GM19351 (cell line): ENCODE data around the gene HPCA.

Experiments
- ATAC-seq: cut with Tn5 transposase; IDR thresholded peaks from one replicate; pipeline ENCODE4 v1.9.1; 2021; ENCODE audit warnings: mild to moderate bottlenecking, moderate library complexity; ENCODE audit not compliant: unreplicated experiment

HPCA gene

GRCh38 chr1:32870615-32871363, 15.5 kb upstream of the HPCA start, which contains the start of gene FNDC5:
Gene FNDC5 (minus strand): TSS chr1:32870912.
- ATAC-seq: no peak

DNA sequence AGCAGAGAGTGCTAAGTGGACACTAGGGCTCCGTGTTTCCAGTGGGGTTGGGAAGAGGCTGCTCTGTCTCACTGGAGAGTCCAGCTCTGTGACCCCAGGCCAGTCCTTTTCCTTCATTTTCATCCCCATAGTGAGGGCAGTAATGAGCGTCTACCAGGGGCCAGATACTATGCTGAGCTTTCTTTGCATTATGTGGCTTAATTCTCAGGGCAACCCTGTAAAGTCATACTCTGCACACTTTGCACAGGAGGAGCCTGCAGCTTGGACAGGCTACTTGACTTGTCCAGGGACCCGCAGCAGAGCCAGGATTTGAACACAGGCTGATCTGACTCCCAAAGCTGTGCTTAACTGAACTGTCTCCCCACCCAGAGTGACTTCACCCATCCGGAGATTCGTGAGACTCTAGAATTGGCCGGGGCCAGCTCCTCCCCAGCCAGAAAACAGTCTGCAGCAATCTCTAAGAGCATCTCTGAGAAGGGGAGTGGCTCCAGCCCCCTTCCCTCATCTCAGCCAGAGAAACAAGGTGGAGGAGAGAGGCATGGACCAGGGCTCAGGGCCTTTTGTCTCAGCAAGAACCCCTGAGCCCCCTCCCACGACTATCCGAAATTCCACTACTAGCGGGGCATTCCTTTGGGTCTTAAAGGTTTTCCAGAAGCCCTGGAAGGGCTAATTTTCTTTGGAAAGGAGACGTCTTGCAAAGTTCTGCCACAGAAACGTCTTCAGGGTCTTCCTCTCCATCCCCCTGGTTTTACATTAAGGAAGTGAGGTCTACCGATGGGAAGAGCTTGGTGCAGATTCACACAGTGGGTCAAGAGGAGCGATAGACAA, 14.7 kb upstream of the HPCA start:
- ATAC-seq: no peak

- ATAC-seq: no peak
Observed at GRCh38 chr1:32872192-32872460, 14.2 kb upstream of the HPCA start.

DNA sequence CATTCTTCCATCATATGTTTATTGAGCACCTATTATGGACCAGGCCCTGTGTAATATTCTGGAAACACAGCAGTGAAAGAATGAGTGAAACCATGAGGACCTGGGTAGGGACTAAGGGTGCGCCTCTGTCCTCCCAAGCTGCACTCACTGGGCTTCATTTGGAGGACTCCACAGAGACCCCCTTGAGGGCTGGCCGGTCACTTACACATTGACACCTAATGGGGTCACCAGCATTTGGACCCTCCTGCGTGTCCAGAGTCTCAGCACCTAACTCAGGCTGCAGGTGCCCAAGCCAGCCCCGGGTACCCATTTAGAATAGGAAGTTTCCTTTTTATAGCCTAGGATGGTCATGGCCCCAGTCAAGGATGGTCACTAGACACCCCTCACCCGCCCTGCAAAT, 12.8 kb upstream of the HPCA start:
- ATAC-seq: no peak

- ATAC-seq: no peak
Observed at GRCh38 chr1:32874860-32875752, 11.2 kb upstream of the HPCA start.

DNA sequence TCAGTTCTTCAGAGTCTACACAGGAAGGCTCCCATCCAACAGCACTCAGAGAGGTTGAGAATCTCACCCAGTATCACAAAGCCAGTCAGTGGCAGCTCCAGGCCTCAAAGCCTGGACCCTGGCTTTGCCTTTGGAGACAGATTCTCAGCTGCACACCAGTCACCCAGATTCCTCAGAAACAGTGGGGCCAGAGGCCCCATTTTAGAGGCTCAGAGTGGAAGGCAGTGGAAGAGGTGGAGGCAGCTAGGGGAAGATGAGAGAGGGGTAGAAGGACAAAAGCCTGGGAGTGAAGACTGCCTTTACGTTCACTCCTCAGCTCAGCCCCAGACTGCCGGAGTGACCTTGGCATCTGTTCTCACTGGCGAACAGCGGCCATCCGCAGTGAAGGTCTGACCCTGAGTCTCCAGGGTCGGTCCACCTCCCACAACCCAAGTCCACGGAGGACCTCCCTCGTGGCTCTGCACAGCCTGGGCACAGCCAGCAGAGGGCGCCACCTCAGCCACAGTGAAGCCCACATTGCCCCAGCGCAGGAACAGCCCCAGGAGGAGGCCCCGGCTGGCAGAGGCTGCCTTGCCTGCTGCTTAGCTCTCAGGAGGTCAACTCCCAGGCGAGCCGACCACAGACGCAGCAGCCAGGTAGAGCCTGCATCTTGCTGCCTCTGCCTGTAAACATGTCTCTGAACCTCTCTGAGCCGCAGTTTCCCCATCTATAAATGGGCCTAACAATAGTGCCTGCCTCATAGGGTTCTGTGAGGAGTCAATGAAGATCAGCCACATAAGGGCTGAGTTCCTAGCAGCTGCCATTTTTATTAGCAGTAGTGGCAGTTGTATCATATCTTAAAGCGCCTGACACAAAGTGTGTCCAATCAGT, 9.7 kb upstream of the HPCA start:
- no peak for ATAC-seq

- ATAC-seq: no peak
Observed at GRCh38 chr1:32877211-32878110, 8.8 kb upstream of the HPCA start.

DNA sequence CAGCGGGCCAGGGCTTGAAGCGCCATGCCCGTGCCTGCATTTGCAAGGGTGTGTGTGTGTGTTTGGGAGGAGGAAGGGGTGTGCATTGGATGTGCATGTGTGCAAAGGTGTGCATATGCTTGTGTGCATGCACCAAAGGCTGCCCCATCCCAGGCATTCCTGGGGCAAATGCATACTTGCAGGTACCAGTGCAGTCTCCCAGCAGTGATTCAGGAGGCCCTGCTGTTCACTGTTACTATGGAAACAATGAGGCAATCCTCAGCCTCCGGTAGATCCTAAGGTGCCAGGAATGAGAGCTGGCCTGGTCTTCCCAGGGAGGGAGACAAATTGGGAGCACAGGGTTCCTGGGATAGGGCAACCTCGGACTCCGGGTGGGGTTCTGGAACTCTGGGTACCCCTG, 8.1 kb upstream of the HPCA start:
- no peak for ATAC-seq

- ATAC-seq: no peak
Observed at GRCh38 chr1:32878637-32879041, 7.7 kb upstream of the HPCA start.

DNA sequence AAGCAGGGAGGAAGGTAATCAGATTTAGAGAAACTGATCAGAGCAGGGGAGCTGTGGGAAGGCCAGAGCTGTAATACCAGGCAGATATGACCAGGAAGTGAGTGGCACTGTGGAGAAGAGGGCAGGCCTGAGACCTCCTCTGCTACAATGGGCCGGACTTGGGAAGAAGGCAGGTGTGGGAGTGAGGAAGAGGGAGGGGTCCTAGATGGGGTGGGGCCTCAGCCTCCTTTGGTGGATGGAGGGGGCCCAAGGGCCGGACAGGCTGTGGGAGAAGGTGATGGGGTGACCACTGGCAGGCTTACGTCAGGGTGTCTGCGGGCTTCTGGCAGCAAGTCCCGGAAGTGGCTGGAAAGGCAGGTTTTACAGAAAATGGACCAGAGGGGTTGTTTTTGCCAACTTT, 5.0 kb upstream of the HPCA start:
- ATAC-seq: no peak

- no peak for ATAC-seq
Observed at GRCh38 chr1:32881871-32882850, 4.1 kb upstream of the HPCA start.

DNA sequence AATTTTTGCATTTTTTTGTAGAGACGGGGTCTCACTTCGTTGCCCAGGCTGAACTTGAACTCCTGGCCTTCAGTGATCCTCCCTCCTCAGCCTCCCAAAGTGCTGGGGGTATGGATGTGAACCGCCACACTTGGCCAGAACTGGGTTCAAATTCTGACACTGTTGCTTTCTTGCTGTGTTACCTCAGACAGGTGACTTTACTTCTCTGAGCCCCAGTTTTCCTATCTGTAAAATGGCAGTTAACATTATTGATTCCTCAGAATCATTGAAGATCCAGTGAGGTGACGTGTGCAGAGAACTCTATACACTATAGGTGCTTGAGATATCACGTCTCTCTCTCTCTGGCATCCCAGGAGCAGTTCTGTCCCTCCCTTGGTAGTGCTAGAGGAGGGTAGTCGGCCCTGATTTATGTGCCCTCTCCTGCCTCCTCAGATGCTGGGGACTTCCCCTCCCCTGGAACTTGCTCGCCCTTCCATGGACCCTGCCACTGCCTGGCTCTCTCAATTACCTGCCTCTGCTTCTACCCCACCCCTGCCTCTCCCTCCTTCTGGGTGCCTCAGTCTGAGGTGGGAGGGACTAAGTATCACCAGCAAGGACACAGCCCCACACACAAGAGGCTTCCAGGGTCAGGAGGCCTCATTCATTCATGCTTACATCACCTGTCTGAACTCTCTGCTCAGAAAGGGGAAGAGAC, 2.8 kb upstream of the HPCA start:
- no peak for ATAC-seq

- no peak for ATAC-seq
Observed at GRCh38 chr1:32884032-32884372, 2.3 kb upstream of the HPCA start.

- ATAC-seq: no peak
Observed at GRCh38 chr1:32884726-32885125, 1.6 kb upstream of the HPCA start.

DNA sequence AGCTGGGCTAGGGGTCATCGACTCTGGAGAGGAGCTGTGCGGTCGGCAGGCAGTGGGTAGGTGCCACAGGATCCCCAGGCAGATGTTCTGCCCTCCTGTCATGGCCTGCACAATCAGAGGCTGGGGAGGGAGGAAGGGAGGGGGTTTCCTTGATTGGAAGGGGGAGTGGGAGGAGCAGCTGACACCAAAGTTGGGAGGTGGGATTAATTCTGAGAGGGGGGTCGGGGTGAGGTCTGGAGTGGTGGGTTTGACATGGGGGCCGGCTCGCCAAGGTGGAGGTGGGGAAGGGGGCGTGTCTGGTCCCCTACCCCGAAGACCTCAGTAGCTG, 651 bp upstream of the HPCA start:
- no peak for ATAC-seq

DNA sequence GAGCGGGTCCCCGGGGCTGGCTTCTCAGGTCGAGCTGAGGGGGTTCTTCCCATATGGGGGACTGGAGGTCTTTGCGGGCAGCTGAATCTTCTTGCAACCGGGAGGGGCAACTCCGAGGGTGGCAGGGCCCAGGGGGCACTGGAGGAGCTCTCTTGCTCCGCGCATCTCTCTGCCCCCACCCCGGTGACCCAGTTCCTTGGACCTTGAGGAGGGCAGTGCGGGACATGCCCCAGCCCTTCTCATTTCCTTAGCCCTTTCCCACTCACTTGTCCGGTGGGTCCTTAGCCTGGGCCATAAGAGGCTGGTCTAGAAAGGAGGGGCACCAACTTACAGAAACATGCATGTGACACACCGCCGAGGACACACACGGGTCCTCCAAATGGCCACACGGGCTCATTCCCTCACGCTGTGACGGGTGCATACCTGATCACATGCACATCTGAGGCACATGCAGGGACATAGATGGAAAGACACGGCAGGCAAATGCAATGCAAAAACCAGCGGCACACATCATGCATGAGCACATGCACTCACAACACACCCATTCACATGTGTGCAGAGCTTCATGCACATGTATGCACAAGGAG, 630 bp downstream of the HPCA start:
- ATAC-seq: no peak

DNA sequence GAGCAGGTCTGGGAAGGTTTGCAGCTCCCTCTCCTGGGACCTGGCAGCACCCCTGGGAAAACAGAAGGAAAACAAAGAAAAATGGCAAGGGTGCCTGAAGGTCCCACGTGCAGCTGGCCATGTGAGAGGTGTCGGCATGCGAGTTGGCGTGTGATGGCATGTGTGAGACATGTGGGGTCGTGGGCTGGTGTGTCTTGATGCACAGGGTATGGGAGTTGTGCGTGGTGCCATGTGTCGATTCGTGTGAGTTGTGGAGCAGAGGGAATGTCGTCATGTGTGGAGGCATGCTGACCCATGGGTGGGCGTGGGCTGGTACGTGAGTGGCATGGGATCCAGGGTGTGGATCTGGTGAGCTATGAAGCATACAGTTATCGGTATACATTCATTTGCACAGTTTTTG, 1.3 kb downstream of the HPCA start:
- no peak for ATAC-seq

DNA sequence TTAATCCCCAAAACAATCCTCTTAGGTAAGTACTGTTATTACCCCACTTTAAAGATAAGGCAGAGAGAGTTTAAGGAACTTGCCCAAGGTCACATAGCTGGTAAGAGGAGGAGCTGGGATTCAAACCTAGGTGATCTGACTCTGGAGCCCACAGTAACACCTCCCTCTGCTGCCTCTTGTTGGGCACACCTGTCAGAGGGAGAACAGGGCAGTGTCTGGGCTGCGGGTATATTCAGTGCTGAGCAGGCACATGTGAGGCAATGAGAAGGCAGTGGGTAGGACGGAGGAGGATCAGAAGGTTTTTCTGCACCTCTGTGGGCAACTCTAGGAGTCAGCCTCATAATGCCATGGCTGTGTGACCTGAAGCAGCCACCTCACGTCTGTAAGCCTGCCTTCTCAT, 1.8 kb downstream of the HPCA start:
- no peak for ATAC-seq
